HL-60/S4 (cell line): ENCODE results near the gene UGP2.
"Not testable (repeated sequence)": the region's sequence is repeated elsewhere in the genome, so short reads cannot be mapped to it uniquely, and the experiment has no call there.

ENCODE experiments used
- in situ Hi-C: fragments of 300-500 bp; cut with MboI; formaldehyde crosslinking; loops from 2 replicates; pipeline ENCODE4 v1.14.3; 2022; ENCODE audit warnings: low sequenced_read_pairs

The UGP2 gene

DNA sequence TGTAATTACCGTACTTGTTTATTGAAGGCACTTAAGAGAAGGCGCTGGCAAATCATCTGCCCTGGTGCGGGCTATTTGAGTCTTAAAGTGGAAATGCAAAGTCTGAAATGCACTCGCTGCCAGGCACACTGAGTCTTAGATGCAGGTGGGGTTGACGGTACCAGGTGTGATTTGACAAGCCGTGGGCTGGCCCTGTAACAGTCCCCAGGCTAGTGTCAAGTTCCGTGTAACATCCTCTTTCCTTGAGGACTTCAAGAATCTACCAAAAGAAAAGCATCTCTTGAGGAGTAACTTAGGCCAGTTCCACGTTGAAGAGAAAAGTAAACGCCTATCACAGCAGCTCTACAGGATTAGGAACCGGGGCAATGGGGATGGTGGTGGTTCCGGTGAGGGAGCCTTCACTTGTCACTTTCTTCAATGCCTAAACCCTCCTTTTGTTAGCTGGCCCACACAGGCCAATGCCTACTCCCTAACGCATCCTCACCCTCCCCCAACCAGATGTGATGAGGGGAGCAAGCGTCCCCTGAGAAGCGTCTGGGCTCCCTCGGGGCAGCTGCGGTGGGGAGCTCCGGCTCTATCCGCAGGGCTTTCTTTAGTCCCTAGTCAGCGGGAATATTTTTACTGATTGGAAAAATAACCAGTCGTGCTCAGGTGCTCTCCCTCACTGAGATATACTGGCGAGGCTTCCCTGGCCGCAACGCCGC, 1.5 kb upstream of the UGP2 start:
- in situ Hi-C loops, result no loop called here

DNA sequence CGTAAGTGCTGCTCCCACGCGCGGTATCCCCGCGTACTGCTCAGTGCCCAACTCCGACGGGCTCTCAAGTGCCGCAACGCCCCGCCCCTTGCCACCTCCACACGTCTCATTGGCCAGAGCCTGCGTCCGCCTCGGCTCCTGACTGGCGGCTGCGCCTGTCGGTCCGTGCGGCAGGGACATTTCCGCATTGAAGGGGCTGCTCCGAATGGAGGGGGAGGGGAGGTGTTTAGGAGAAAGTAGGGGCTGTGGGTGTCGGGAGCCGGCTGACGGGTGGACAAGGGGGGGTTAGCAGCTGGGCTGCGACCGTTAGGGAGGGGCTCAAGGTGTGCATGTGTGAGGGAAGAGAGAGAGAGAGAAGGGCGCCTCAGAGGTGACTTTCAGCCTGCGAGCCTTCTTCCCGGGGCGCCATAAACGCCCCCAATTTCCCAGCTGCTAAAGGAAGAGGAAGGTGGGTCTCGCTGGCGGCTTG, 877 bp upstream of the UGP2 start:
- in situ Hi-C loops, result no loop called here

DNA sequence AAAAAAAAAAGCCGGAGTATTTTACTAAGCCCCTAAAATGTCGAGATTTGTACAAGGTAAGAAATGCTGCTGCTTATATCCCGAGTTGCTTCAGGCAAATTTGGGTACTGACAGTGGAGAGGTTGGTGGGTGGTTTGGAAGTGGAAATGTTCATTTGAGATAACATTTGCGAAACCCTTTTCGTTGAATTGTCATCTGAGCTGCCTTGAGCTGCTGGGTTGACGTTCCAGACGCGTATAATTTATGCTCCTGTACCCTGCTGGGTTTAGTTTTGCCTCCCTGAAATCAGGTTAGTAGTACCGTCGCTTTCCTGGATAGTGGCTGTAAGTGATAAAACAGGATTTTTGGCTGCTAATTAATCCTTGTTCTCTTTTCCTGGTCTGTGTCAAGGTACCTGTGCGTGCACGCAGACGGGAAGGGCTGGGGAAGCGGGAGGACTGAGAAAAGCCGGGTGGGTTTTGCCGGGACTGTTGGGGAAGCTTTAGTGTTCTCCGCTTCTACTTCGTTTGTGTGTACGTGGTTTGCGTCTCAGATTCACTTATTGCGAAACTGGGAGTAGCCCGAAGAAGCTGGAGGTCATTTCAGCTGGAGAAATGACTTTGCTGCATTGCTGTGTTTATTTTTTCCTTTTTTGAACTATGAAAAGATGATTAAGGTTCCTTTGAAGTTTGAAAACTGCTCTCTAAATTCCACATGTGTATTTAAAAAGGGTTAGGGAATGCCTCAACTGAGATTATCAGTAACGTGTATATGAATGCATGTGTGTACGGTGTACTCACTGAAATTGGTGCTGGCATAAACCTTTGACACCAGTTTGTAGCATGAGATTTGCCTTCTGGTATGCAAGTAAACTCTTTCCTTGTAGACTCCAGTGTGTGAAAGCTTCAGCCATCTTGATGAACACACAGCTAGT, 709 bp downstream of the UGP2 start:
- in situ Hi-C loops, result no loop called here

DNA sequence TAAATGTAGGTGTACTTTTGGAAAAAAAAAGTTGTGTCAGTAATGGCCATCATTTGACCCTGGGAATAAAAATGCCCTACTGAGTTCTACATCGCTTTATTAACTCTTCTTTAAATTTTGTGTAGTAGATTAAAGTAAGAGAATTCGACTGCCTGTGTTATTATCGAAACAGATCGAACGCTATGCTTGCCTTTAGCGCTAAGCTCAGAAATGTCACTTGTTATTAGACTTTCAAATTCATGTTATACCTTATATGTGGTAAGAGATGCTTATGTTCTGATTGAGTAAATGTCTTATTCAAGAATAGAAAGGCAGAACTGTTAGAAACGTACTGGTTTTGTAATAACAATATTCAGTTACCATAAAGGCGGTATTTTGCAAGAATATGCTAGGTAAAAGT, 1.4 kb downstream of the UGP2 start:
- in situ Hi-C loops, result no loop called here

DNA sequence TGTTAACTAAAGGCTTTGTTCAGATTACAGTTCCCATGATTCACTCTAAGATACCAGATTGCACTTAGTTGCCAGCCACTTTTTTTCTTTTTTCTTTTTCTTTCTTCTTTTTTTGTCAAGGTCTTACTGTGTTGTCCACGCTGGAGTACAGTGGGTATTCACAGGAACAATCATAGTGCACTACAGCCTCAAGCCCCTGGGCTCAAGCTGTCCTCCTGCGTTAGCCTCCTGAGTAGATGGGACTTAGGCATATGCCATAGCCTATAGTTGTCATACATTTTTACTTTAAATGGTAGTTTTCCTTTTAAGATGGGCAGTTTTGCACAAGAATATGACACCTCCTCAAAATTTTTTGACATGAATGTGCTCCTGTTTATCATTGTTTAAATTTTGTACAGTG, 2.1 kb downstream of the UGP2 start:
- in situ Hi-C loops, result no loop called here

DNA sequence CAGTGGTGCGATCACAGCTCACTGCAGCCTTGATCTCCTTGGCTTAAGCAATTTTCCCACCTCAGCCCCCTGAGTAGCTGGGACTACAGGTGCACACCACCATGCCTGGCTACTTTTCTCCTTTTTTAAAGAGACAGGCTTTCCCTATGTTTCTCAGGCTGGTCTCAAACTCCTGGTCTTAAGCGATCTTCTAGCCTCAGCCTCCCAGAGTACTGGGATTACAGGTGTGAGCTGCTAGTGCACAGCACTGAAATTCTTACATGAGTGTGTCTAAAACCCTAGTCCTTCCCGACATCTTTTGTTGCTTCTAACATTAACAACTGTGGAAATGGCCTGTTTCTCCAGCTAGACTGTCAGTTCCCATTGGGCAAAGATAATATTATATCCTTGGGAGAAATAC, 2.9 kb downstream of the UGP2 start:
- in situ Hi-C loops, result no loop called here

DNA sequence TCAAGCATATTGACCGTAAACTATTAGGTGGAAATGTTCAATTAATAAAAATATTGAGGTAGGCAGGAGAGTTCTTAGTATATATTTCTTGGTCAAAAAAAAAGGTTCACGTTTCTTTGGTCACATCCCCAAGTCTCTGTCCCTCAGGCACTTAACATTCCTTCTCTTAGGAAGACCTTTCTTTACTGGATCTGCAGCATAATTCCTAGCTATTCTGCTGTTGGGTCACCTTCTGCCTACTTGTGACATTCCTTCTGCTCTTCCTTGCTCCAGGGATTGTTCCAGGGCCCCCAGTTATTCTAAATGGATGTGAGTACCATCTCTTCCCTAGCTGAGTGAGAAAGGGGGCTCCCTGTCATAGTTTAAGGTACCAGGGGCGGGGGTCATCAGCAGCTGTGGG, 4.2 kb downstream of the UGP2 start:
- in situ Hi-C loops, result no loop called here

DNA sequence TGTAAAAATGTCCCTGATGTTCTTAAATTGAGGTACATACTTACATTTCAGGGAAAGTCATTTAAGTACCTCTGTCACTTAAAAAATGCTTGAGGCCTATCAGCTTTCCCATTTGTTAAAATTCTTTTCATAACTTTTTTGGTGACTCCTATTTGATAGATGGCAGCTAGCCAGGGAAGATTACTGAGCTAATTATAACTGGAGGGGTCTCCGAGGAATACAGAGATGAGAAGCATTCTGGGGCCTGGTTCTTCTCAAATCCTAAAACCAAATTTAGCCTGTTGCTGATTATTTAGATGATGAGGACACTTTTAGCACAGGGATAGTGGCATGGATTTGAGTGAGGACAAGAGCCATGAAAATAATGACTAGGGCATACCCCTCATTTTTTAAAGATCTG, 4.8 kb downstream of the UGP2 start:
- in situ Hi-C loops, result no loop called here

DNA sequence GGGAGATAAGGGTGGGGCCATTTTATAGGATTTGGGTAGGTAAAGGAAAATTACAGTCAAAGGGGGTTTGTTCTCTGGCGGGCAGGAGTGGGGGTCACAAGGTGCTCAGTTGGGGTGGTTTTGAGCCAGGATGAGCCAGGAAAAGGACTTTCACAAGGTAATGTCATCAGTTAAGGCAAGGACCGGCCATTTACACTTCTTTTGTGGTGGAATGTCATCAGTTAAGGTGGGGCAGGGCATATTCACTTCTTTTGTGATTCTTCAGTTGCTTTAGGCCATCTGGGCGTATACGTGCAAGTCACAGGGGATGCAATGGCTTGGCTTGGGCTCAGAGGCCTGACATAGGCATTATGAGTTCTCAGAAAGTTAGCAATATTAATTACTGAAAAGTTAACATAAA, 5.9 kb downstream of the UGP2 start:
- in situ Hi-C loops, result not testable (repeated sequence)

DNA sequence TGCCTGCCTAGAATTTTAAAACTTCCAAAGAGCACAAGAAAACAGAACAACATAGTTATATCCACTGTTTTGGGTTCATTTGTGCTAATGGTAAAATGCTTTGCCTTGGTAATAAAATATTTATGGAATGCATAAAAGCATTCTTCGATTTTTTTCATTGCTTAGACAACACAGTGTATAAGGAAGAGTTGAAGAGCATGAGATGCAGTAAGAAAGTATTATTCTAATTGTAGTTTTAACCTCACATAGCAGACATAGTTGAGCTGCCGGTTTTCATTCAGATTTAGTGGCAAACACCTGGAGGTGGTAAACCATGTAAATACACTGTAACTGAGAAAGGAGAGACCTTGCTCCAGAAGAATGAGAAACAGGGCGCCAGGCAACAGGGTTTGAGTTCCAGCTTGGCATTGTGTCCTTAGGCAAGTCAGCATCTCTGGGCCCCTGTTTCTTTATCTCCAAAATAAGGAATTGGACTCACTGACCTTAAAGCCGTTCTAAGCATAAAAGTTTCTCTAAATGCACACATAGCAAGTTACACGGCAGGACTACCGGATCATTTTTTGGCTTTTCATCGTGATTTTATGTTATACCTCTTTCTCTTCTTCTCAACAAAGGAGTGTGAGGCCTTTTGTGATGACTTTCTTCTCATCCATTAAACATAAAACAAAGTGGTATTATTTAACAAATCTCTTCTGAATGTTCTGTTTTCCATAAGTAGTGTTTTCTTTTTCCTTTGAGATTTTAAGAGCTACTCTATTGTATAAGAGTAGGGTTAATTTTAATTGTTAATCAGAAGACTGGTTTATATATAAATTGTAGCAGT, 7.9 kb downstream of the UGP2 start:
- in situ Hi-C loops, result no loop called here

DNA sequence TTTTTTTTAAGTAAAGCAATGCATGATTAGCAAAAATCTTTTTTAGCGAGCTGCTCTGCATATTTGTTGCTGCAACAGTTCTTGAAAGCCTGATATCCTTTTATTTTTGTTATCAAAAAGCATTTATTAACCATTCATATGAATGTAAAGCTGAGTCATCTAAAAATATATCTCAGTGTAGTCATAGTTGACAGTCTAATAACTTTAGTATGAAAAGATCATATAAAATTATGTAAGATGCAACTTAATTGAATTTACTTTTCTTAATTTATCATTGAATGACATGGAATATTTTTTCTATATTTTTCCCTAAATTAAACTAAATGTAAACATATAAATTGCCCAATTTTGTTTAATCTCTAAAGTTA, 8.5 kb downstream of the UGP2 start:
- in situ Hi-C loops, result no loop called here

DNA sequence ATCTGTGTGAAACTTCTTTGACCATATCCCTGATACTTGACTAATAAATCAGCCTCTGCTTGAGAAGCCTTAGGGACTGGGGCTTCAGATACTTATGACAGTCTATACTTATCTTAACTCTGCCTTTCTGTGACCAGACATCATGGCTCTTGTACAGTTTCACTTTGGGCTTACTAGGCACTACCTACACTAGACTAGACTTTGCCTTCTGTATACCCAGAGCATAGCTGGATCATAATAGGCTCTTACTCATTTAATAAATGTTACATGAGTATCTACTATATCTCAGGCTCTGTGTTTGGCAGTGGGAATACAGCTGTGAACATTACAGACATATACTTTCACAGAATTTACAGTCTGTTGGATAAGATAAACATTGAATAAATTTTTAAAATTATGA, 9.0 kb downstream of the UGP2 start:
- in situ Hi-C loops, result no loop called here

DNA sequence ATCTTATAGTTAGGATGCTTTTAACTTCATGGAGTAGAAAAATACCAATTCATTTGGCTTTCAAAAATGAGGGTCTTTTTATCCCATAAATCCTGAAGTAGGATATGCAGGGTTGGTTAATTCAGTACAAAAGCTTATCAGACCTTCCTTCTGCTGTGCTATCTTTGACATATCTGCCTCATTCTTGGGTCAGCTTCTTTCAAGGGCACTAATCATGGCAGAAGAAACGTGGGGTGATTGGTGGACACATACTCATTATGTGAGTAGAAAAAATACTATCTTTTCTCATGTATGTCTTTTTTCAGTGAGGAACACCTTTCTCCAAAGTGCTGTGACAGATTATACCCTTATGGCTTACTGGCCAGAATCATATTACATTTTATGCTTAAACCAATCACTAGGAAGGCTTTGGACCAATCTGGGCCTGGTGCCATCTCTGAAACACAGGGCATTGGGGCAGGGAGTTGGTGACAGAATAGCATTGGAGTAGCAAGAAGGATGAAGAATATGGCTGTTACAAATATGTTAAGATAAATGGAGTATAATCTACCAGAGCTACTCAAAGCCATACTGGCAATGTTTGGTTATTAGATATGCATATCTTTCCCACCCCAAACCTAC, 10.1 kb downstream of the UGP2 start:
- in situ Hi-C loops, result no loop called here

DNA sequence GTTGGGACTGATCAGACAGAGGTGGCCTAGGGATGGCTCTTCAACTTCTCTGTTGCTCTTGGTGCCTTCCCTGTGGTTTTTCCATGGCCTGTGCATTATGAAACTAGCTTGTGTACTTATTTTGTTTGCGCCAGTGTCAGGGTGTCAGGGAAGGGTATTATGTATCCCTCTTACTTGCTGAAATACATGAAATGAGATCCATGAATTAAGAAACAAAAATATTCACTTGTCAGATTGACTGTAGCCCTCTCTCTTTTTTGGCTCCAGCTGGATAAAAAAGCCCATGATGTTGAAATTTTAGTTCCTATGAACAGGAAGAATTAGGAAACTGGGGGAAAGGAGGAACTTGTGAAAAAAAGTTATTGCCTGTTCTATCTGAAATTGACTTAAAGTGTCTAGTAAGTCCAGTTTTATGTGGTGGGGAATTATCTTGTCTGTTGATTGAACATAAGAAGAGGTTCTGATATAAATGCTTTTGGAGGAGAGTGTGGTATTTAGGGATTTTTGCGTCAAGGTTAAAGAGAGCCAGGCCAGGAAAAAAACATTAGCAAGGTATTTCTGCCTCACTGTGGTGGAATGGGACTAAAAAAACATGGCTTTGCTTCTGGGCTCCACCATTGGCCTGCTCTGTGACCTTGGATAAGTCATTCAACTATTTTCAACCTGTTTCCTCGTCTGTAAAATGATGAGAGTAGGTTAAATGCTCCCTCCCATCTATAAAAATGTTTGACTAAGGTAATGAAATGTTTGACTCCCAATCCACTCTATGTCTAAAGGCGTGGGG, 12.0 kb downstream of the UGP2 start:
- in situ Hi-C loops, result no loop called here

DNA sequence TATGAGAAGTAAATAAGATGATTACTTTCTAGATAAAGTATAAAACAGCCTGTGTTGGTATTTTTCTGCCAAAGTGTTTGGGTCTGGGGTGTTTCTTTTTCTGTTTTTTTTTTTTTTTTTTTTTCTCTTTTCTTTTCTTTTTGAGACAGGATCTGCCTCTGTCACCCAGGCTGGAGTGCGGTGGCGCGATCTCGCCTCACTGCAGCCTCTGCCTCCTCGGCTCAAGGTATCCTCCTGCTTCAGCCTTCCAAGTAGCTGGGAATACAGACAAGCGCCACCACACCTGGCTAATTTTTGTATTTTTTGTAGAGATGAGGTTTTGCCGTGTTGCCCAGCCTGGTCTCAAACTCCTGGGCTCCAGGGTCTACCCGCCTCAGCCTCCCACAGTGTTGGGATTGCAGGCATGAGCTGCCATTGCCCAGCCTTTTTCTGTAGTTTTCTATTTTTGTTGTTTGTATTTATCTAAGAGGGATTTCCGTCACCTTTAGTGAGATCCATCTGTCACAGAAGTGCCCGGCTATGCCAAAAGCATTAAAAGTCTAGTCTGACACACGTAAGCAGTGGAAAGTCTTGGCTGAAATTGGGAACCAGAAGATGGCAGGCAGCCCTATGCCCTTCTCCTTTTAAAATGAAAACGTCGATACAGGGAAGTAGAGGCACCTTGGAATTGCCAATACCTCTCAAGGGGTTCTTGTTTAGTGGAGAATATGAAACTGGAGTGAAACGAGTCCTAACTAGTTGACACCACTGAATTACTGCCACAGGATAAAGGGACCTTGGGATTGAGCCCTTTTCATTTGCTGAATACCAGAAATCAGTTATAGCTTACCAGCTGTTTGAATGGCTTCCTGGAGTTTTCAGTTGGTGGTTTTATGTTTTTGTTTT, 14.0 kb downstream of the UGP2 start:
- in situ Hi-C loops, result no loop called here

DNA sequence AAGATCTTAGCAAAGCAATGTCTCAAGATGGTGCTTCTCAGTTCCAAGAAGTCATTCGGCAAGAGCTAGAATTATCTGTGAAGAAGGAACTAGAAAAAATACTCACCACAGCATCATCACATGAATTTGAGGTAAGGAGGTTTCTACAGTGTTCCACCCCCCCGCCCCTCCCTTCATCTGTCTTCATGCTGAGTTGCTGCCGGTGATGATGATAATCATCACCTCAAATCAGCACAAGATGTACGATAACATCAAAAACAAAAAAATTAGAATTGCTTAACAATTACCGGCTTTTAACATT, 14.6 kb downstream of the UGP2 start:
- in situ Hi-C loops, result no loop called here

DNA sequence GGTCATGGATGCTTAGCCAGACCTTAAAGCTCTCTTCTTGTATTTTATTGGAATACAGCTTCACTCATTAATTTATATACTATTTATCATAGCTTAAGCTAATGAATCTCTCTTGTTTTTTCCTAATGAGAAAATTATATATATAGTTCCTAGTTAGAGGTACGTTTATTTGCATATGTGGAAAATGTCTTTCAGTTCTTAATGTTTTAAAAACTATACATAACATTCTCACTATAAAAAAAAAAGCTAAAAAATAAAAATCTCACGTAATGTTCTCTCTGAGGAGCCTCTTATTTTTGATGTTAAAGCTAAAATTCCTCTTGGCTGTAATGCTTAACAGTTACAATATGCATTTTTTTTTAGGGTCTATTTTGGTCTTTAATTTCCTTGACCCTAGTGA, 16.6 kb downstream of the UGP2 start:
- in situ Hi-C loops, result no loop called here

DNA sequence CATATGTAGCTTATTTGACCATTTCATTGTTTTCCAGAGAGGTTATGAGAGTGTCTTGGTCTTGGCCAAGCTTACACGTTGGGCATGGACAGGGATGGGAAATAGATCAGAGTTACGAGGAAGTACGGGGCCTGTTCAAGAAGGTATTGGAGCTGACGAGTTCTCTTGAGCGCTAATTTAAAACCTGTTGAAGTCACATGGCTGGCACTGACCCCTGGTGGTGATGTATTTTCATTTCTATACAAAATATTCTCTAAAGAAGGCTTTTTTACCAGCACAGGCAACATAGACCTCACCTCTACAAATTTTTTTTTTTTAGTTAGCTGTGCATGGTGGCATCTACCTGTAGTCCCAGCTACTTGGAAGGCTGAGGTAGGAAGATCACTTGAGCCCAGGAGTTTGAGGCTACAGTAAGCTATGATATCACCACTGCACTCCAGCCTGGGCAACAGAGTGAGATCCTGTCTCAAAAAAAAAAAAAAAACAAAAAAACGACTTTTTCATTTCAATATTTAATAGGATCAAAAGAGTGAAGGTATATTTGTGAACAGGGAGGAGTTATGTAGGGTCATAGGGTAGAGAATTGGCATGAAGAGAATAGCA, 19.6 kb downstream of the UGP2 start:
- in situ Hi-C loops, result no loop called here

DNA sequence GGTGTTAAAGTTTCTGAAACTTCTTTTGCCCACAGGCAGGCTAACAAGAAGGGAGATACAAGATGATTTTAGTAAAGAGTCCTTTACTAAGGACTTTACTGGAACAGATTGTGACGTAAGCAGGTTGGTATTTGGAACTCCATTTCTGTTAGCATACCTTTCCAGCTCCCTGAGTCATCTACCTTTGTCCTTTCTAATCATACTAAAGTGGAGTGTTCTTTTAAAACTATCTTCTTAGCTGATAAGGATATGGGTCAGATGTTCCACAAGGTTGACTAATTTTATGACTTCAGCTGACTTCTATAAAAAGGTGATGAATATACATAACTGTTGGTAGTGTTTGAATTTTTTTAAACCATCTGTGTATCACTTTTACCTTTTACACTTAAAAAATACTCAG, 21.1 kb downstream of the UGP2 start:
- in situ Hi-C loops, result no loop called here
